ENCODE measurements around the gene TSPAN9. TPM values are rescaled to one million over a fixed set of nuclear protein-coding genes. Genes with fewer than 3 reads are reported as not detected.

Gene TSPAN9
- total RNA-seq, 4 donors from 2014 or later = 9.9 to 47.3 (median 15.4) TPM

- TF ChIP-seq CTCF (IDR thresholded peaks at IDR 0.05; ENCODE audit: low read depth) = no peak
These were observed 249.1 kb downstream of the TSPAN9 start for GRCh38 chr12:3326156-3326849.

GRCh38 chr12:3326850-3327780, 249.9 kb downstream of the TSPAN9 start:
- TF ChIP-seq CTCF (IDR thresholded peaks at IDR 0.05; ENCODE audit: low read depth) = no peak

- no peak for TF ChIP-seq CTCF (IDR thresholded peaks at IDR 0.05; ENCODE audit: low read depth)
These were observed 250.9 kb downstream of the TSPAN9 start for GRCh38 chr12:3328081-3328480.

GRCh38 chr12:3328571-3328970, 251.4 kb downstream of the TSPAN9 start:
- no peak for TF ChIP-seq CTCF (IDR thresholded peaks at IDR 0.05; ENCODE audit: low read depth)

GRCh38 chr12:3329361-3329760, 252.2 kb downstream of the TSPAN9 start:
- TF ChIP-seq CTCF (IDR thresholded peaks at IDR 0.05; ENCODE audit: low read depth) = no peak

- no peak for TF ChIP-seq CTCF (IDR thresholded peaks at IDR 0.05; ENCODE audit: low read depth)
These were observed 253.9 kb downstream of the TSPAN9 start for GRCh38 chr12:3330976-3331510.

GRCh38 chr12:3332188-3332587, 255.0 kb downstream of the TSPAN9 start:
- TF ChIP-seq CTCF (IDR thresholded peaks at IDR 0.05; ENCODE audit: low read depth) = no peak
